NT2/D1 (cell line): ENCODE measurements around the gene SLC15A4.

Experiments
- YY1 ChIP-seq: IDR thresholded peaks from 2 replicates; pipeline ENCODE4 v1.6.1; 2011; ENCODE audit not compliant: insufficient read length, insufficient read depth
- ZNF274 ChIP-seq: IDR thresholded peaks from 2 replicates; pipeline ENCODE4 v1.6.1; 2011; ENCODE audit warnings: mild to moderate bottlenecking, low read depth, low read length

DNA sequence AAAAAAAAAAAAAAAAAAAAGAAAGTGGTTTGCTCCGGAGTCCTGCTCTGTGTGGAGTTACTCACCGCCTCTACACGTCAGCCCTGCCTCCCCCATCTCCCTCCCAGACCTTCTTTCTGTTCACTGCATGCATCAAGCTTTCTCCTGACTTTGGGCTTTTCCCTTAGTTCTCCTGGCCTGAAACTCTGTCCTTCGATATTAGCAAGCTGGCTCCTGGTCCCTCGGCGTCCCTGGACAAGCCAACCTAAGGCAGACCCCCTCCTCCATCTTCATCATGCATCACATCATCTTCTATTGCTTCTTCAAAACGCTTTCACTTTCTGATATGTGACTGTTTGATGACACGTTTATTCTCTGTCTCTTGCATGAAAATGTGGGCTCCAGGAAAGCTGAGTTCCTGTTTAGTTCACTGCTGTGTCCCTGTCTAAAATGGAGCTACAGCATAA, 40.6 kb downstream of the SLC15A4 start:
- TF ChIP-seq YY1 (no peak), ZNF274 (no peak)
